Measurements from ENCODE around the gene GAL3ST2.
"Not testable (repeated sequence)": the region's sequence is repeated elsewhere in the genome, so short reads cannot be mapped to it uniquely, and the experiment has no call there.

The GAL3ST2 gene

DNA sequence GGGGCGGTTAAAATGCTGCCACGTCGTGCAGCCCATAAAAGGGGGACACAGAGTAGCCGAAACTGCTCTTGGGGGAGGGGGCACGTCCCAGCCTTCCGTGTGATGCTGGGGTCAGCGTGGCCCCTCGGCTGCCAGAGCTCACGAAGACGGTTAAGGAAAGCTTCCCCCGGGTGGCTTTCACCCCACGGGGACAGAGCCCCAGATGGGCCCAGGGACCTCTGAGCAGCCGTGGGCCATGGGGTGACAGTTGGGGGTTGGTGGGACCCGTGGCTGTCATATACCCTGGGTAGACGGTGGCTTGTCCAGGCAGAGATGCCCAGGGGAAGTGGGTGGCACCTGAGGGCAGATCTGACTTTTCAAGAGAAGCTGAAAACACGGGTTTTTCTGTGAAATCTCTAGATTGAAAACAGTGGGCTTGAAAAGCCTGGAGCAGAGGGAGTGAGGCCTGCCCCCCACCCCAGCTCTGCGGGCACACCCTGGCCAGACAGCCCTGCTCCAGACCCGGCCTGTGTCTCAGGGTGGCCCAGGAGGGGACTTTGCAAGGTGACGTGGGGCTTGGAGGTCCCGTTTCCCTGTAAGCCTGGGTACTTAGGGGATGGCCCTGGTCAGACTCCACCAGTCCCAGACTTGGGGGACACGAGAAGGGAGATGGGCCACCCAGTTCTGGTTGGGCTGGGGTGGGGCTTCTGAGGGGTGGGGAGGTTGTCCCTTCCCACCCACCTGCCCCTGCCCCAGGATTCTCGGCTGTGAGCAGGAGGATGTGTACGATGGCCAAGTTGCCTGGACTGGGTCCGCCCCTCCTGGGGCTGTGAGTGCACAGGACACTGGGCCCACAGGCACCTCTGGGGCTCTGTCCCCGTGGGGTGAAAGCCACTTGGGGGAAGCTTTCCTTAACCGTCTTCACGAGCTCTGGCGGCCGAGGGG is 33.0 kb downstream of the GAL3ST2 start:
- no peak for DNase-seq (ENCODE audit: low read depth in 2 of 2)

- DNase-seq (ENCODE audit: low read depth in 2 of 2): no peak
These were observed 33.9 kb downstream of the GAL3ST2 start for GRCh38 chr2:241810307-241811200.

DNA sequence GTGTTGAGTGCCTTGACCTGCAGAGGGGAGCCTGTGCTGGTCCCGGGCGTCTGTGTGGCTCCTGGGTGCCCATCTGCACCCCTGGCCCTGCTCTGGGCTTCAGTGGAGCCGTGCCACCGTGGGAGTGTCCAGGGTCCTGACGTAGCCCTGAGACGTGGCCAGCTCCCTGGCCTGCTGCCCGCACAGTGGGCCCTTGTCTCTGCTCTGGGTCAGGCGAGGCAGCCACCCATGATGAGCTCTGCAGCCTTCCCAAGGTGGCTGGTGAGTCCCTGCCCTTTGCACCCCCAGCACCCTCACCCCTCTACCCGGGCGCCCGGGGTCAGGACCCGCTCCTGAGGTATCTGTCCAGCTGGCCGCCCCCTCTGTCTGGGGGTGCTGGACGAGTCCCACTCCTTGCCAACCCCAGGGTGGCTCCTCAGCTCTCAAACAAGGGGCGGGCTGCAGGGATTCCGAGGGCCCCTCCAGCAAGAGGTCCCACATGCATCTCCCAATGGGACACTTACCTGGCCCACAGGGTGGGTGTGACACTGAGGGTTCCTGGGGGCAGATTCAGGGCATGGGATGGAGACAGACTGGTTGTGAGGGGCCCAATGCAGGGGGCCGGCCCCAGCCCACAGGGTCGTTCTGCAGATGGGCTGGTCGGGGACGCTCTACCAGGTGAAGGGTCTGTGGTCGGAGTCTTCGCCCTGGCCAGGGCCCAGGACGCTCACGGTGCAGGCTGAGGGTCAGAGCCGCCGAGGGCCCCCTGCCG is 34.8 kb downstream of the GAL3ST2 start:
- no peak for DNase-seq (ENCODE audit: low read depth in 2 of 2)

- DNase-seq (ENCODE audit: low read depth in 2 of 2): no peak
These were observed 35.5 kb downstream of the GAL3ST2 start for GRCh38 chr2:241811952-241812729.

GRCh38 chr2:241812730-241813643 is 36.4 kb downstream of the GAL3ST2 start:
- no peak for DNase-seq (ENCODE audit: low read depth in 2 of 2)

- no peak for DNase-seq (ENCODE audit: low read depth in 2 of 2)
These were observed 37.2 kb downstream of the GAL3ST2 start for GRCh38 chr2:241813644-241814392.

- DNase-seq (ENCODE audit: low read depth in 2 of 2): no peak
These were observed 37.7 kb downstream of the GAL3ST2 start for GRCh38 chr2:241814393-241814642.

DNA sequence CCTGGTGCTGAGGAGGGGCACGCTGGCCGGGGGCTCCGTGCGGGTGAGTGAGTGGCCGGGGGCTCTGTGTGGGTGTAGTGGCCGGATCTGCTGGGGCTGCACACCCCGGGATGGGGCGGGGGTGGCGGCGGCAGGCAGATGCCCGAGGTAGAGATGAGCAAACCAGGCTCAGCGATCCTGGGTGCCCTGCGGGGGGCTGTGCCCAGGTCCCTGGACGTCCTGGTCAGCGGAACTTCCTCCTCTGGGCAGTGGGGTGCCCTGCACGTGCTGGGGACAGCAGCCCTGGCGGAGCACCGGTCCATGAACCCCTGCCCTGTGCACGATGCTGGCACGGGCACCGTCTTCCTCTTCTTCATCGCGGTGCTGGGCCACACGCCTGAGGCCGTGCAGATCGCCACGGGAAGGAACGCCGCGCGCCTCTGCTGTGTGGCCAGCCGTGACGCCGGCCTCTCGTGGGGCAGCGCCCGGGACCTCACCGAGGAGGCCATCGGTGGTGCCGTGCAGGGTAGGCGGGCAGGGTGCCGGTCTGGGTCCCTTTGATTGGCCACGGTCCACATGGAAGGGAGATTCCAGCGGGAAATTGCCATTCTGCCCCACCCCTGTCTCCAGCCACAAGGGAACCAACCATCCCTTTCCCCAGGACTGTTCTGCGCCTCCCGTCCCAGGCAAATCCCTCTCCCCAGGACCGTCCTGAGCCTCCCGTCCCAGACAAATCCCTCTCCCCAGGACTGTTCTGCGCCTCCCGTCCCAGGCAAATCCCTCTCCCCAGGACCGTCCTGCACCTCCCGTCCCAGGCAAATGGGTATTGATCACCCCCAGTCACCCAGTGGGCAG is 38.2 kb downstream of the GAL3ST2 start:
- no peak for DNase-seq (ENCODE audit: low read depth in 2 of 2)

DNA sequence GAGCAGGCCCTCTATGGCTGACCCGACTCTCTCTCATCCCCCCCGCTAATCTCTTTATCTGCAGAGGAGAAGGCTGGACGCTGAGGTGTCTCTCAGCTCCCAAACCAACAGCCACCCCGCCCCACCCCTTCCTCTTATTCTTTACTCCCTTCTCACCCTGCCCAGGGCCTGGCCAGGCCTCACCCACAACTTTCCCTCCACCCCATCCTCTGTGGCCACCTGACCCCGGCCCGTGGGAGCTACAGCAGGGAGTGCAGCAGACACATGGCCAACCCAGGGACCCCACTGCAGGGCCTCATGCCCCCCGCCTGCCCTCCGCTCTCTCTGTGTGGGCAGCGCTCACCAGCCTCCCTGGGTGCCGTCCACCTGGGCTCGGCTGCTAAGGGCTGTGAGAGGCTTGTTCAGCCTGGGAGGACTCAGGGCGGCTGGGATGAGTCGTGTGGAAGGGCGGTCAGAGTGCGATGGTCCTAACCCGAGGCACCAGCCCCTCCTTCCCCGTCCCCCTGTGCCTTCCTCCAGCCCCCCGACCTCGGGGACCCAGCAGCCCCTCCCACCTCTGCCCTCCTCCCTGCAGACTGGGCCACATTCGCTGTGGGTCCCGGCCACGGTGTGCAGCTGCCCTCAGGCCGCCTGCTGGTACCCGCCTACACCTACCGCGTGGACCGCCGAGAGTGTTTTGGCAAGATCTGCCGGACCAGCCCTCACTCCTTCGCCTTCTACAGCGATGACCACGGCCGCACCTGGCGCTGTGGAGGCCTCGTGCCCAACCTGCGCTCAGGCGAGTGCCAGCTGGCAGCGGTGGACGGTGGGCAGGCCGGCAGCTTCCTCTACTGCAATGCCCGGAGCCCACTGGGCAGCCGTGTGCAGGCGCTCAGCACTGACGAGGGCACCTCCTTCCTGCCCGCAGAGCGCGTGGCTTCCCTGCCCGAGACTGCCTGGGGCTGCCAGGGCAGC is 39.1 kb downstream of the GAL3ST2 start:
- no peak for DNase-seq (ENCODE audit: low read depth in 2 of 2)

- no peak for DNase-seq (ENCODE audit: low read depth in 2 of 2)
These were observed 40.0 kb downstream of the GAL3ST2 start for GRCh38 chr2:241816431-241817121.

- no peak for DNase-seq (ENCODE audit: low read depth in 2 of 2)
These were observed 40.7 kb downstream of the GAL3ST2 start for GRCh38 chr2:241817126-241817820.

- DNase-seq (ENCODE audit: low read depth in 2 of 2): not testable (repeated sequence)
These were observed 41.2 kb downstream of the GAL3ST2 start for GRCh38 chr2:241817821-241818215.

GRCh38 chr2:241818229-241818942 is 41.8 kb downstream of the GAL3ST2 start:
- no peak for DNase-seq (ENCODE audit: low read depth in 2 of 2)

GRCh38 chr2:241818943-241819270 is 42.3 kb downstream of the GAL3ST2 start:
- DNase-seq (ENCODE audit: low read depth in 2 of 2): no peak

GRCh38 chr2:241819947-241820624 is 43.5 kb downstream of the GAL3ST2 start:
- DNase-seq (ENCODE audit: low read depth in 2 of 2): not testable (repeated sequence)

Data from stimulated activated CD4-positive, alpha-beta T cell treated with anti-CD3 and anti-CD28 coated beads, Interleukin-1b, Interleukin-23, amount 100 ng/mL, for 1 hour (primary cell).